Rectal smooth muscle tissue (tissue), 1 donor: ENCODE measurements around the gene ADAMTS18.

Experiments
- H3K27ac ChIP-seq: one replicate; pipeline ENCODE4 v1.7.0; 2013; ENCODE audit warnings: low read depth, low read length, inconsistent platforms
- H3K27me3 ChIP-seq: one replicate; pipeline ENCODE4 v1.7.0; 2013; ENCODE audit warnings: low read length; ENCODE audit not compliant: control insufficient read depth, insufficient read depth
- H3K36me3 ChIP-seq: one replicate; pipeline ENCODE4 v1.7.0; 2013; ENCODE audit warnings: low read length; ENCODE audit not compliant: control insufficient read depth, insufficient read depth
- H3K4me1 ChIP-seq: one replicate; pipeline ENCODE4 v1.7.0; 2013; ENCODE audit warnings: low read length; ENCODE audit not compliant: control insufficient read depth, insufficient read depth
- H3K4me3 ChIP-seq: one replicate; pipeline ENCODE4 v1.7.0; 2013; ENCODE audit warnings: low read length
- H3K9ac ChIP-seq: one replicate; pipeline ENCODE4 v1.7.0; 2013; ENCODE audit warnings: low read length

The ADAMTS18 gene

GRCh38 chr16:77402672-77403071 is 32.2 kb downstream of the ADAMTS18 start:
- Histone ChIP-seq H3K27ac (no peak overlapping the region), H3K27me3 (no peaks in the 10 kb centered on the region), H3K4me1 (no peaks in the 10 kb centered on the region), H3K9ac (no peak overlapping the region), H3K4me3 (no peak overlapping the region), H3K36me3 (no peaks in the 10 kb centered on the region)

- Histone ChIP-seq H3K36me3 (no peaks in the 10 kb centered on the region), H3K9ac (no peak overlapping the region), H3K4me3 (no peak overlapping the region), H3K4me1 (no peaks in the 10 kb centered on the region), H3K27ac (no peak overlapping the region), H3K27me3 (no peaks in the 10 kb centered on the region)
Observed at GRCh38 chr16:77402118-77402517, 32.7 kb downstream of the ADAMTS18 start.

- Histone ChIP-seq H3K27ac (no peak overlapping the region), H3K36me3 (no peaks in the 10 kb centered on the region), H3K27me3 (no peaks in the 10 kb centered on the region), H3K9ac (no peak overlapping the region), H3K4me1 (no peaks in the 10 kb centered on the region), H3K4me3 (no peak overlapping the region)
Observed at GRCh38 chr16:77399546-77399945, 35.3 kb downstream of the ADAMTS18 start.

DNA sequence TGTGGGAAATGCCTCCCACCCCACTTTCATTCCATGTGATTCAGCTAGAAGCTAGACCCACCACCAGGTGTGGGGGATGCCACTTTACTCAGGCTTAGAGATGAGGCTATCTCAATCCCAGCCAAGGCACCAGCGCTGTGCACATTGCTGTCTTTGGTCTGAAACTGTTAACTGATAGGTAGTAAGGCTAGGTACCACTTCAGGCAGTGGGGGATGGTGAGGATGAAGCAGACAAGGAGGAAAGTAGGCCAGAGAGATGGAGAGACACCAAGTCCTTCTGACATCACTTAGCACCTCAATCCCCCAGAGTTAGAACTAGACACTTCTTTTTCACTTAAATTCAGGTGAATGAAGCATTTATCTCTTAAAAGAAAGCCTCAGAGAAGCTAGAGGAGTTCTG is 35.8 kb downstream of the ADAMTS18 start:
- no peaks in the 10 kb centered on the region for H3K36me3 ChIP-seq
- no peak overlapping the region for H3K27ac ChIP-seq
- H3K27me3 ChIP-seq: no peaks in the 10 kb centered on the region
- no peak overlapping the region for H3K9ac ChIP-seq
- no peaks in the 10 kb centered on the region for H3K4me1 ChIP-seq
- H3K4me3 ChIP-seq: no peak overlapping the region

DNA sequence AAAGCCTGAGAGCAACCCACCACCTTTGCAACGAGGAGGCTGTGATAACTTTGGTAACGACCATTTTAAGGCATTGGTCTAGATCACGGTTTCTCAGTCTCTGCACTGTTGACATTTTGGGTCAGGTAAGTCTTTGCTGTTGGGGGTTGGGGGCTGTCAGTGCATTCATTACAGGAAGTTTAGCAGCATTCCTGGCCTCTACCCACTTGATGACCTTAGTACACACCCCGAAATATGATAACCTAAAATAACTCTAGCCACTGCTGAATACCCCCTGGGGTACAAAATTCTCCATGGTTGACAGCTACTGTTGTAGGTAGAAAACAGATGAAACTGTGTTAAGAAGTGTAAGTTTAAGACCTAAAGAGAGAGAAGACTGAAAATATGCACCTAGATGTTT is 36.3 kb downstream of the ADAMTS18 start:
- Histone ChIP-seq H3K27me3 (no peaks in the 10 kb centered on the region), H3K4me1 (no peaks in the 10 kb centered on the region), H3K9ac (no peak overlapping the region), H3K36me3 (no peaks in the 10 kb centered on the region), H3K4me3 (no peak overlapping the region), H3K27ac (no peak overlapping the region)

DNA sequence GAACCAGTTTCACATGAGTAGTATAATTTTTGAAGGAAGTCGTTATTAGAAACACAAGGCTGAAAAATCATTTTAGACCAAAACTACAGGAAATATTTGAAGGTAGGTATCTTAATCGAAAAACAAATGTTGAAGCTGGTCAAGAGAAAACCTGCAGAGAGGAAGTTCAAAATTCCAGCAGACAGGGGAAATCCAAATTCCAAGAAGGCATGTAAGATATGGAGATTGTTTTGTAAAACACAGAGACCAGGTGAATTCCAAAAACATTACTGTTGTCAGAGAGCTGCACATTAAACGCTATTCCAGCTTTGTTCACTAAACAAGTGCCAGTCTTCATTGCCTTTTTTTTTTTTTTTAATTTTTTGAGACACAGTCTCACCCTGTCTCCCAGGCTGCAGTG is 38.4 kb downstream of the ADAMTS18 start:
- no peak overlapping the region for H3K27ac ChIP-seq
- H3K4me3 ChIP-seq: no peak overlapping the region
- H3K27me3 ChIP-seq: no peaks in the 10 kb centered on the region
- H3K36me3 ChIP-seq: no peaks in the 10 kb centered on the region
- H3K9ac ChIP-seq: no peak overlapping the region
- no peaks in the 10 kb centered on the region for H3K4me1 ChIP-seq

DNA sequence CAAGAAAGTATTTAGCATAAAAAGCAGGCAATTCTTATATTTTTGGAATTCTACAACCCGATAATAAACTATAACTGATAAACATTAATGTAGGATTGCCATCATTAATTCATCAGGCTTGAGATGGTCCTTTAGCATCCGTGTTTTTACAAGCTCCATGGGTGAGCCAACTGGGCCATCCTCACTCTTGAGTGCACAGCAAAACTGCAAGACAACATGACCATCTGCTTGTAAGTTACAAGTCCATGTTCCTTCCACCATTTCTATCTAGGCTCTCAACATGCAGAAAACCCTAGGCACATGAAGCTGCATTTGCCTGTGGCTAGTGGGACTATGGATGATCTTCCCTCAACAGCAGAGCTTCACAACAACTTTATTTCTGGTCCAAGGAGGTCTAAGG is 40.1 kb downstream of the ADAMTS18 start:
- no peaks in the 10 kb centered on the region for H3K4me1 ChIP-seq
- H3K27ac ChIP-seq: no peak overlapping the region
- H3K9ac ChIP-seq: no peak overlapping the region
- H3K36me3 ChIP-seq: no peaks in the 10 kb centered on the region
- H3K4me3 ChIP-seq: no peak overlapping the region
- no peaks in the 10 kb centered on the region for H3K27me3 ChIP-seq

DNA sequence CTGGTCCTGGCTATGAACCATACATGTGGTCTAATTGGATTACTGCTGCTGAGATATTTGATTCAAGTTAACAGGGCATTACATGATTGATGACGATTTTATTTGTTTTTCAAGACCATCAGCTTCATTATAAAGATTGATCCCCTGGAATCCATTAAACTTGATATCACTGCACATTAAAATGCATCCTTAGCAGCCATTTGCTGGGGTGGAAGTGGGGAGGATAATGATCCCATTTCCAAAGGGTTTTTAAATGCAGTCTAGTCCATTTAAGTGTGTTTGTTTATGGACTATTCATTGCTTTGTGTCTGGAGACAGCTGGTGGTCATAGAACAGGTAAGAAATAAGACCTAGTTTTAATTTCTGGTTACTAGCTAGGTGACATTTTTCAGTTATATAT is 40.9 kb downstream of the ADAMTS18 start:
- no peak overlapping the region for H3K27ac ChIP-seq
- no peak overlapping the region for H3K9ac ChIP-seq
- no peak overlapping the region for H3K4me3 ChIP-seq
- no peaks in the 10 kb centered on the region for H3K27me3 ChIP-seq
- H3K4me1 ChIP-seq: no peaks in the 10 kb centered on the region
- H3K36me3 ChIP-seq: no peaks in the 10 kb centered on the region

- Histone ChIP-seq H3K4me1 (no peaks in the 10 kb centered on the region), H3K9ac (no peak overlapping the region), H3K27ac (no peak overlapping the region), H3K36me3 (no peaks in the 10 kb centered on the region), H3K27me3 (no peaks in the 10 kb centered on the region), H3K4me3 (no peak overlapping the region)
Observed at GRCh38 chr16:77387815-77388209, 47.0 kb downstream of the ADAMTS18 start.

- no peaks in the 10 kb centered on the region for H3K4me1 ChIP-seq
- no peak overlapping the region for H3K9ac ChIP-seq
- no peak overlapping the region for H3K27ac ChIP-seq
- H3K4me3 ChIP-seq: no peak overlapping the region
- H3K36me3 ChIP-seq: no peaks in the 10 kb centered on the region
- no peaks in the 10 kb centered on the region for H3K27me3 ChIP-seq
Observed at GRCh38 chr16:77386831-77387814, 47.7 kb downstream of the ADAMTS18 start.

DNA sequence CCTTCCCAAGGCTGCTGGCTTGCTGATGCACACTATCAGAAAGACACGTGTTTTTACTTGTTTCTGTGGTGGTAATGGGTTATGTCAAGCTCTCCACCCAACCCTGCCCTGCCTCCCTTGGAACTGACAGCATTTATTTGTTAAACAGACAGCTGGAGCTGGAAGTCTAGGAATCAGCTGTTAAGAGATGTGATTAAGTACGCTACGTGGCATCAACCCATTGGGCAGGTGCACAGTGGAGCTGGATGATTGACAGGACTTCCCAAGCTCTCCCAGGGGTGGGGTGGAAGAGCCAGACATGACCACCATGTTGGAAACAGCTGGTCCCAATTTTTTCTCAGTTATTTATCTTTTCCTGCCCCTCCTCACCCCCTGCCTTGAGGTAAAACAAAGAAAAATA is 49.4 kb downstream of the ADAMTS18 start:
- Histone ChIP-seq H3K36me3 (no peaks in the 10 kb centered on the region), H3K9ac (no peak overlapping the region), H3K27ac (no peak overlapping the region), H3K4me3 (no peak overlapping the region), H3K4me1 (no peaks in the 10 kb centered on the region), H3K27me3 (no peaks in the 10 kb centered on the region)

GRCh38 chr16:77383606-77384187 is 51.1 kb downstream of the ADAMTS18 start:
- no peaks in the 10 kb centered on the region for H3K27me3 ChIP-seq
- H3K4me1 ChIP-seq: no peaks in the 10 kb centered on the region
- no peak overlapping the region for H3K4me3 ChIP-seq
- no peaks in the 10 kb centered on the region for H3K36me3 ChIP-seq
- no peak overlapping the region for H3K27ac ChIP-seq
- H3K9ac ChIP-seq: no peak overlapping the region

DNA sequence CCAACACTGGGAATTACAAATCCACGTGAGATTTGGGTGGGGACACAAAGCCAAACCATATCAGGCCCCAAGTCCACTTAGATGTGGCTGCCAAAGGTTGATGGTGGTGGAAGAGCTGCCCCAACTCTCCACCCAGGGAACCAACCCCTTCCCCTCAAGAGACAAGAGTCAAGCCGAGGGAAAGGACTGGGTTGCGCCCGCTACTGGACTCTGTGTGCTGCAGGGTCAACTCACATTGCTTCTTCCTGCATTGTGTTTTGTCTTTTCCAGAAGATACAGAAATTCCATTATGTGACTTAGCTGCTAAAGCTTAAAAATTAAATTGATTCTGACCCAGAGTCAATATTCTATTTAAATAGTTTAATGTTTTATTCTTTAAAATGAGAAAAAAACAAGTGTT is 58.5 kb downstream of the ADAMTS18 start:
- Histone ChIP-seq H3K27me3 (no peaks in the 10 kb centered on the region), H3K27ac (no peak overlapping the region), H3K36me3 (no peaks in the 10 kb centered on the region)

More for the DNA sequence above, 58.5 kb downstream of the ADAMTS18 start:
- H3K4me3 ChIP-seq: no peak overlapping the region
- H3K4me1 ChIP-seq: no peaks in the 10 kb centered on the region
- no peak overlapping the region for H3K9ac ChIP-seq
